Measurements from ENCODE around the gene RAB11FIP2. TPM values are rescaled to one million over a fixed set of nuclear protein-coding genes. Genes with fewer than 3 reads are reported as not detected.
"Not testable (repeated sequence)": the region's sequence is repeated elsewhere in the genome, so short reads cannot be mapped to it uniquely, and the experiment has no call there.

The RAB11FIP2 gene
- total and polyA plus RNA-seq, 8 donors, result 19.1 to 25.6 (median 22.1) TPM

GRCh38 chr10:118076705-118077104, 30.0 kb upstream of the RAB11FIP2 start:
- TF ChIP-seq, protein P1, sequence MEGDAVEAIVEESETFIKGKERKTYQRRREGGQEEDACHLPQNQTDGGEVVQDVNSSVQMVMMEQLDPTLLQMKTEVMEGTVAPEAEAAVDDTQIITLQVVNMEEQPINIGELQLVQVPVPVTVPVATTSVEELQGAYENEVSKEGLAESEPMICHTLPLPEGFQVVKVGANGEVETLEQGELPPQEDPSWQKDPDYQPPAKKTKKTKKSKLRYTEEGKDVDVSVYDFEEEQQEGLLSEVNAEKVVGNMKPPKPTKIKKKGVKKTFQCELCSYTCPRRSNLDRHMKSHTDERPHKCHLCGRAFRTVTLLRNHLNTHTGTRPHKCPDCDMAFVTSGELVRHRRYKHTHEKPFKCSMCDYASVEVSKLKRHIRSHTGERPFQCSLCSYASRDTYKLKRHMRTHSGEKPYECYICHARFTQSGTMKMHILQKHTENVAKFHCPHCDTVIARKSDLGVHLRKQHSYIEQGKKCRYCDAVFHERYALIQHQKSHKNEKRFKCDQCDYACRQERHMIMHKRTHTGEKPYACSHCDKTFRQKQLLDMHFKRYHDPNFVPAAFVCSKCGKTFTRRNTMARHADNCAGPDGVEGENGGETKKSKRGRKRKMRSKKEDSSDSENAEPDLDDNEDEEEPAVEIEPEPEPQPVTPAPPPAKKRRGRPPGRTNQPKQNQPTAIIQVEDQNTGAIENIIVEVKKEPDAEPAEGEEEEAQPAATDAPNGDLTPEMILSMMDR (IDR thresholded peaks at IDR 0.05), result no peak
- H3K36me3 ChIP-seq, result no peaks in the 10 kb centered on the region
- no peak overlapping the region for H3K4me3 ChIP-seq
- H3K4me1 ChIP-seq, result no peaks in the 10 kb centered on the region
- no peak for DNase-seq
- H3K27me3 ChIP-seq, result no peaks in the 10 kb centered on the region
- intact Hi-C loops (cut with DNase I), result no loop called here
- H3K9me3 ChIP-seq, result peaks cover 0 to 4% of the 10 kb centered on the region in 2 donors
- H3K27ac ChIP-seq, result no peak overlapping the region
- ATAC-seq, result no peak

DNA sequence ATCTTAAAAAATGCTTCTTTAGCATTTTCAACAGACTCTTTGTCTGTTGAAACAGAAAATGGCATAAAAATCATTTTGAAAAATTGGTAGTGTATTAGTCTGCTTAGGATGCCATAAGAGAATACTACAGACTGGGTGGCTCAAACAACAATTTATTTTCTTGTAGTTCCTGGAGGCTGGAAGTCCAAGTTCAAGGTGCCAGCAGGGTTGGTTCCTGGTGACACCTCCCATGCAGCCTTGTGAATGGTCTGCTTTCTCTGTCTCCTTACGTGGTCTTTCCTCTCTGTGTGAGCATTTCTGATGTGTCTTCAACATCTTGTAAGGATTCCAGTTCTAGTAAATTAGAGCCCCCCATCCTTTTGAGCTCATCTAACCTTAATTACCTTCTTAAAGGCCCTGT, 26.1 kb upstream of the RAB11FIP2 start:
- ATAC-seq (no peak), DNase-seq (no peak)
- peaks cover 0 to 4% of the 10 kb centered on the region in 2 donors for H3K9me3 ChIP-seq
- TF ChIP-seq, protein P1 (IDR thresholded peaks at IDR 0.05), result no peak
- H3K27me3 ChIP-seq, result no peaks in the 10 kb centered on the region
- intact Hi-C loops (cut with DNase I), result no loop called here
- no peak overlapping the region for H3K4me3 ChIP-seq
- no peaks in the 10 kb centered on the region for H3K4me1 ChIP-seq
- no peak overlapping the region for H3K27ac ChIP-seq
- H3K36me3 ChIP-seq, result no peaks in the 10 kb centered on the region

GRCh38 chr10:118067389-118067788, 20.6 kb upstream of the RAB11FIP2 start:
- H3K4me3 ChIP-seq; H3K27me3 ChIP-seq; ATAC-seq; DNase-seq; H3K9me3 ChIP-seq; H3K4me1 ChIP-seq; H3K36me3 ChIP-seq; intact Hi-C loops (cut with DNase I); H3K27ac ChIP-seq: not testable (repeated sequence)

DNA sequence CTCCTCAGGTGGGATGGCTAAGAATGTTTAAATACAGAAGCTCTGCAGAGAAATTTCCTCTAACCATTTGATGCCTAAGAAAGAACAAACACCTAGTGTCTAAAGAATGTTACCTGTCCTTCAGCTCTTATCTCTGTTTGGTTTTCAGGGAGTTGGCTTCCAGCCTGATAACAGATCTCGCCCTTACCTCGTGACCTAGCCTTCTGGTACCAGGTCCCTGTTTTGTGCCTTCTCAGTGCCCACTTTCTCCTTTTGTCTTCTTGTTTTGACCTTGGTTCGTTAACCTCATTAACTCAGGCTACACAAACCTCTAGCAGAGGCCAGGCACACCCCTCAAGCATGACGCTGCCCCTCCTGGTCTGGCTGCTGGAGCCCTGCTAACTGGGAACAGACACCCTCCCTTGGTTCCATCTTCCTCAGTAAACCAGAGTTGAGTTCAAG, 16.1 kb upstream of the RAB11FIP2 start:
- H3K27me3 ChIP-seq, result no peaks in the 10 kb centered on the region
- H3K4me1 ChIP-seq, result no peaks in the 10 kb centered on the region
- ATAC-seq, result peak; percentile 86
- no peaks in the 10 kb centered on the region for H3K9me3 ChIP-seq
- no peak overlapping the region for H3K4me3 ChIP-seq
- no peaks in the 10 kb centered on the region for H3K36me3 ChIP-seq
- intact Hi-C loops (cut with DNase I), result no loop called here
- TF ChIP-seq, protein P1 (IDR thresholded peaks at IDR 0.05), result no peak
- H3K27ac ChIP-seq, result peak overlapping the region in 1 of 2 donors; percentile 39
- no peak for DNase-seq

DNA sequence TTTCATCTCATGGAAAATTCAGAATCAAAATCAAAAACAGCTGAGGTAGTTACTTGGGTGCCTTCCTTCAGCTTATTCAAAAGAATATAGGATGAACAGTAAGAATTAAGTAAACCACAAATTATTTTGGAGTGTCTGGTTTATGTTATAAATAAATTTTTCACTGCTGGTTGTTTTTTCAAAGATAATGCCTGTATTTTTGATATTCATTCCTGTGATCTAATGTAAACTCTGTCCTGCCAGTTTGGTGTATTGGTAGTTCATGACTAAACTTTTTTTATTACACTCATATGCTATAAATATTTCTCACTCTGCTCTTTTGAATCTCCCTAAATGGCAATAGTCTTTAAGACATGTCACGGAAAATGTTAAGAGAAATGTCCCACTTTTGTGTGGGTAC, 11.6 kb upstream of the RAB11FIP2 start:
- Histone ChIP-seq H3K27me3 (no peaks in the 10 kb centered on the region), H3K9me3 (no peaks in the 10 kb centered on the region), H3K4me1 (no peaks in the 10 kb centered on the region), H3K36me3 (no peaks in the 10 kb centered on the region), H3K4me3 (no peak overlapping the region), H3K27ac (no peak overlapping the region)
- ATAC-seq (no peak), DNase-seq (no peak)
- TF ChIP-seq, protein P1 (IDR thresholded peaks at IDR 0.05), result no peak
- intact Hi-C loops (cut with DNase I), result no loop called here

GRCh38 chr10:118057361-118057760, 10.6 kb upstream of the RAB11FIP2 start:
- no peaks in the 10 kb centered on the region for H3K9me3 ChIP-seq
- ATAC-seq (no peak), DNase-seq (no peak)
- H3K27me3 ChIP-seq, result no peaks in the 10 kb centered on the region
- TF ChIP-seq, protein P1 (IDR thresholded peaks at IDR 0.05), result no peak
- no peak overlapping the region for H3K4me3 ChIP-seq
- intact Hi-C loops (cut with DNase I), result no loop called here
- no peaks in the 10 kb centered on the region for H3K36me3 ChIP-seq
- no peak overlapping the region for H3K27ac ChIP-seq
- H3K4me1 ChIP-seq, result no peaks in the 10 kb centered on the region

Measured in left lung (tissue), 10 donors.